ENCODE data around the gene PILRA. TPM values are rescaled to one million over a fixed set of nuclear protein-coding genes. Genes with fewer than 3 reads are reported as not detected.
A peak's percentile ranks its signal among the peaks of the same experiment; 100 is the strongest.
"Not testable (repeated sequence)": the region's sequence is repeated elsewhere in the genome, so short reads cannot be mapped to it uniquely, and the experiment has no call there.

Gene PILRA
- total RNA-seq, 1 donor from 2014 or later: 3.2 TPM

DNA sequence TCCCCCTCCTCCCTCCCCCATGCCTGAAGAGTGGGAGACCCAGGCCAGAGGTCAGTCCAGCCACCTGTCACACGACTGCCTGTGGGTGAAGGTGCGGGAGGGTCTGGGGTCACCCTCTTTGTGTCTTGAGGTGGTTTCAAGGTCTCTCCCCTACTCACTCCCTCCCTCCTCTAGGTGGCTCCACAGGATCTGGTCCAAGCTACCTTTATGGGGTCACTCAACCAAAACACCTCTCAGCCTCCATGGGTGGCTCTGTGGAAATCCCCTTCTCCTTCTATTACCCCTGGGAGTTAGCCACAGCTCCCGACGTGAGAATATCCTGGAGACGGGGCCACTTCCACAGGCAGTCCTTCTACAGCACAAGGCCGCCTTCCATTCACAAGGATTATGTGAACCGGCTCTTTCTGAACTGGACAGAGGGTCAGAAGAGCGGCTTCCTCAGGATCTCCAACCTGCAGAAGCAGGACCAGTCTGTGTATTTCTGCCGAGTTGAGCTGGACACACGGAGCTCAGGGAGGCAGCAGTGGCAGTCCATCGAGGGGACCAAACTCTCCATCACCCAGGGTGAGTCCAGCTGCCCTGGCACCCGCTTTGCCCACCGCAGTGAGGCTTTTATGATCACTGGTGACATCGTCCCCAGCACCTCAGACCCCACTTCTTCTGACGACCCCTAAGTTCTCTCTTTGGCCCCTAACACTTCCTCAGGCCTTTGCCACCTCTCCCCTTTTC, 747 bp downstream of the PILRA start:
- intact Hi-C loops (cut with micrococcal nuclease); DNase-seq: not testable (repeated sequence)
- peak; percentile 19 for ATAC-seq

DNA sequence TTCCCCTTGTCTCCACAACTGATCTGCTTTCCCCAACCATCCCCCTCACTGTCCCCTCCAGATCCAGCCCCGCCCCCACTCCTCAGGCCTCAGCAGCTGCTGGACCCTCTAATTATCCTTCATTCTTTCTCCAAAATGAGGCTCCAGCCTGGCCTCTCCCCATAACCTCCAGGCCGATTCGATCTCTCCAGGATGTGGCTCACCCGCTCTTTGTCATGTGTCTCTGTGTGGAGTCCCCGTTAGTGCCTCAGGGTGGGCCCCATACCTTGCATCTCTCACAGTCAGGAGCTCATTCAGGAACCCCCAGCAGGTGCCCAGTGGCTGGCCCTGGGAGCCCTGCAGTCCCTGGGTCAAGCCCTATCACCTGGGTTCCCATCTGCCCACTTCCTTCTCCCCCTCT, 1.3 kb downstream of the PILRA start:
- intact Hi-C loops (cut with micrococcal nuclease): no loop called here
- no peak for DNase-seq
- no peak for ATAC-seq

DNA sequence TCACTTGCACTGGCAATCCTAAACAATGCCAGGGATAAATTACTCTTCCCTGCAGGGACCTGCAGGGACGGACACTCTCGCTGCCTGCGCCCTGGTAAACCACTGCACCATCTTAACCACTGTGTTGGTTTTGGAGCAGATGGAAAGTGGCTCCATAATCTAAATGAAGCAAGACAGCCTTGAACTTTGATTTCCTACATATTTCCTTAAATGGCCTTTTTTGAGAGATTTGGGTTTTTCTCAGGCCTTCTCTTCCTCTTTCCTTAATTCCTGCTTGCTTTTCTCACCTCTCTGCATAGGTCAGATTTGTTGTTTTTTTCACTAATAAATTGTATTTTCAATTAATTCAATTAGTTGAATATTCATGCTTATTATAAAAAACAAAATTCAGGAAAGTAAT, 2.8 kb downstream of the PILRA start:
- ATAC-seq: no peak
- no peak for DNase-seq
- intact Hi-C loops (cut with micrococcal nuclease): no loop called here

DNA sequence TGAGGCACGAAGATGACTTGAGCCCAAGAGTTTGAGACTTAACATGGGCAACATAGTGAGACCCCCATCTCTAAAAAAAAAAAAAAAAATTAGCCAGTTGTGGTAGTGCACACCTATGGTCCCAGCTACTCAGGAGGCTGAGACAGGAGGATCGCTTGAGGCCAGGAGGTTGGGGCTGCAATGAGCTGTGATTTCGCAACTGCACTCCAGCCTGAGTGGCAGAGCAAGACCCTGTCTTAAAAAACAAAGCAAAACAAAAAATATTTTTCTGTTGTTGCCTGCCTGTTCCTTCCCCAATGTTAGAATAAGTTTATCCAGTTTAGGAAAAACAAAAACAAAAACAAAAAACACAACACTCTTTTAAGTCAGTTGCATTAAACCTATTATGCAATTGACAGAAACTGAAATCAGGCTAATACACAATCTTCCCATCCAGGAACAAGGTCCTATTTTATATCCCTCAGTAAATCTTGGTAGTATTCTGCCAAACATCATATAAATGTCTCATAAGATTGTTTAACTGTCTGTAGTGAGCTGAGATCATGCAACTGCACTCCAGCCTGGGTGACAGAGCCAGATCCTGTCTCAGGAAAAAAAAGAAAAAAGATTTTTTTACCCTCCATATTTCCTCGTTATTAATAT, 4.9 kb downstream of the PILRA start:
- DNase-seq (no peak), ATAC-seq (no peak)
- intact Hi-C loops (cut with micrococcal nuclease): no loop called here

- DNase-seq: no peak
- ATAC-seq: peak; percentile 30
- intact Hi-C loops (cut with micrococcal nuclease): no loop called here
Observed at GRCh38 chr7:100380196-100380595, 6.9 kb downstream of the PILRA start.

GRCh38 chr7:100381531-100382233, 8.4 kb downstream of the PILRA start:
- intact Hi-C loops (cut with micrococcal nuclease); ATAC-seq; DNase-seq: not testable (repeated sequence)

- intact Hi-C loops (cut with micrococcal nuclease); ATAC-seq; DNase-seq: not testable (repeated sequence)
Observed at GRCh38 chr7:100382234-100382853, 9.1 kb downstream of the PILRA start.

DNA sequence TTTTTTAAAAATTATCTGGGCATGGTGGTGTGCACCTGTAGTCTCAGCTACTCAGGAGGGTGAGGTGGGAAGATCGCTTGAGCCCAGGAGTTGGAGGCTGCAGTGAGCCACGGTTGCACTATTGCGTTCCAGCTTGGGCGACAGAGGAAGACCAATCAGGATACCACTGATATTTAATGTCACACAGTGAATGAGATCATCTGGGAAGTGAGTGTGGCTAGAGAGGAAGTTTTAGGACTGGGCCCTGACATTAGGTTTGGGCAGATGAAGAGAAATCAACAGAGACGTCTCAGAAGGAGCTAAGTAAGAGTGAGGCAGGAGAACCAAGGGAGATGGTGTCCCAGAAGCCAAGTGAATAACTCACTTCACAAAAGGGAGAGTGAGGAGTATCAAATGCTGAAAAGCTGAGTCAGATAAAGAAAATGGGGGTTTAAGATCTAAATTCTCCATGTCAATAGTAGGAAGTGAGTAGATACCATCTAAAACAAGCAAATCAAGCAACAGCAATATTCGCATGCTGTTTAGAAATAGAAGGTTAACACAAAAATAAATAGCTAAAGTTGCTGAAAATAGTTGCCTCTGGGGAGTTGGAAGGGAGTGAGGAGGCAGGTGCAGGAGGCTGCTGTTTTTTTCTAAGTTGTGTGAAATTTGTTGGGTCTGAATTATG, 11.5 kb downstream of the PILRA start:
- ATAC-seq (no peak), DNase-seq (no peak)
- intact Hi-C loops (cut with micrococcal nuclease): no loop called here

DNA sequence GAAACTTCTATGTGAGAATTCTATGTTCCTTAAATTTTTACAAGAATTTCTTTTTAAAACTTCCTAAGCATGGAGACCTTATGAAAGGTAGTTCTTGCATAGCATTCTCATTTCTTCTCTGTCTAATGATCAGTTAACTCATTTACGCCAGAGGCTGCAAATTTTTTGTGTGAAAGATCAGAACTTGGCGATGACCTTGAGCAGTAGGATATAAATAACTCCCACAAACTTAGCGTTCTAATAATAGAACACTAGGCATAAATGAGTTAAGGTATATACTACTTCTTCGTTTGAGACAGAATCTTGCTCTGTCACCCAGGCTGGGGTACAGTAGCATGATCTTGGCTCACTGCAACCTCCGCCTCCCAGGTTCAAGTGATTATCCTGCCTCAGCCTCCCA, 13.7 kb downstream of the PILRA start:
- no peak for DNase-seq
- intact Hi-C loops (cut with micrococcal nuclease): no loop called here
- ATAC-seq: no peak

- intact Hi-C loops (cut with micrococcal nuclease): no loop called here
- no peak for ATAC-seq
- DNase-seq: no peak
Observed at GRCh38 chr7:100387695-100388094, 14.4 kb downstream of the PILRA start.

- peak; percentile 22 for ATAC-seq
- intact Hi-C loops (cut with micrococcal nuclease): no loop called here
Observed at GRCh38 chr7:100389437-100390088, 16.3 kb downstream of the PILRA start.

DNA sequence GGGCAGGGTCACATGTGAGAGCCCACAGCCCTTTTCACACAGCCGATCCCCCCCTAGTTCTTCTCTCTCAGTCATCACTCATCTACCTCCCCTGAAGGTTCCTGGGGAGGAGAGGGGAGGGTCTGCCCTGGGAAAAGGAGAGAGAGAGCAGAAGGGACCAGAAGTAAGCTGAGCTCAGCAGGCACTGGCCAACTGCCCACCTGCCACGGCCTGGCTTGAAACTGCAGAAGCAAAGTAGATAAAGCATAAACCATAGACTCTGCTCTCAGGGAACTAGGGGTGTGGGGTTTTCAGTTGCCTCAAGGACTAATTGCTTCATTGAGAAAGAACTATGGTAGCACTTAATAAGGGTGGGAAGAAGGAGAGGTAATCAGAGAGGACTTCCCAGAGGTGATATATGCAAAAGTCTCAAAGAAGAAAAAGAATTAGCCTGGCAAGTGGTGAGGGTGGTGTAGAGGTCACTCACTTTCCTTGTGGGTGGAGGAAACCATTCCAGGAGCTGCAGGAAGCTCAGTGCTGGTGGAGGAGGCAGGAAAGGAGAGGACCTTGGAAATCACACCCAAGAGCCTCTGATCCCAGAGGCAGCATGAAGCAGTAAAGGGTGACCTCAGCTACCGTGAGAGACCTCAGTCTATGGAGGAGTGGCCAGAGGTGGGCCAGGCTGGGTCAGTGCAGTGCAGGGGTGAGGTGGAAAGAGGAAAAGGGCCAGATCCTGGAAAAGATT, 17.2 kb downstream of the PILRA start:
- DNase-seq: no peak
- ATAC-seq: peak; percentile 46
- intact Hi-C loops (cut with micrococcal nuclease): no loop called here

More at GRCh38 chr7:100389437-100390088, 16.3 kb downstream of the PILRA start:
- no peak for DNase-seq

GRCh38 chr7:100393233-100393905, 20.1 kb downstream of the PILRA start:
- intact Hi-C loops (cut with micrococcal nuclease): no loop called here
- DNase-seq (no peak), ATAC-seq (no peak)

- intact Hi-C loops (cut with micrococcal nuclease): no loop called here
- DNase-seq: no peak
- no peak for ATAC-seq
Observed at GRCh38 chr7:100394077-100394476, 20.8 kb downstream of the PILRA start.

DNA sequence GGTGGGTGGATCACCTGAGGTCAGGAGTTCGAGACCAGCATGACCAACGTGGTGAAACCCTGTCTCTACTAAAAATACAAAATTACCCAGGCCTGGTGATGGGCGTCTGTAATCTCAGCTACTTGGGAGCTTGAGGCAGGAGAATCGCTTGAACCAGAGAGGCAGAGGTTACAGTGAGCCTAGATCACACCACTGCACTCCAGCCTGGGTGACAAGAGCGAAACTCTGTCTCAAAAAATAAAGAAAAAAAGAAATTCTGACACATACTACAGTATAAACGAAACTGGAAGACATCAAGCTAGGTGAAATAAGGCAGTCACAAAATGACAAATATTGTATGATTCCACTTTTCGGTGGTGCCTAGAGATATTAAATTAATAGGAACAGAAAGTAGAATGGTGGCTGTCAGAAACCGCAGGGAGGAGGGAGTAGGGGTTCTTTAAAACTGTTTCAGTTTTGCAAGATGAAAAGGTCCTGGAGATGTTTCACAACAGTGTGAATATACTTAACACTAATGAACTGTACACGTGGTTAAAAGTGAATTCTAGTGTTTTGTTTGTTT, 23.2 kb downstream of the PILRA start:
- peak; percentile 43 for ATAC-seq
- intact Hi-C loops (cut with micrococcal nuclease): no loop called here

GRCh38 chr7:100397315-100398081, 24.2 kb downstream of the PILRA start:
- ATAC-seq (no peak), DNase-seq (no peak)
- intact Hi-C loops (cut with micrococcal nuclease): no loop called here

More for the DNA sequence above, 23.2 kb downstream of the PILRA start:
- DNase-seq: no peak

- no peak for ATAC-seq
- no peak for DNase-seq
- intact Hi-C loops (cut with micrococcal nuclease): no loop called here
Observed at GRCh38 chr7:100398239-100398638, 25.0 kb downstream of the PILRA start.

Data from left ventricle myocardium superior (tissue), 1 donor.